DMS 273 treated with DMSO at 0.1 percent for 48 hours (cell line): ENCODE data around the gene CUX1.

Experiments
- DNase-seq: peaks from one replicate; lab custom pipeline; 2025; lab: John Stamatoyannopoulos, UW

The CUX1 gene

DNA sequence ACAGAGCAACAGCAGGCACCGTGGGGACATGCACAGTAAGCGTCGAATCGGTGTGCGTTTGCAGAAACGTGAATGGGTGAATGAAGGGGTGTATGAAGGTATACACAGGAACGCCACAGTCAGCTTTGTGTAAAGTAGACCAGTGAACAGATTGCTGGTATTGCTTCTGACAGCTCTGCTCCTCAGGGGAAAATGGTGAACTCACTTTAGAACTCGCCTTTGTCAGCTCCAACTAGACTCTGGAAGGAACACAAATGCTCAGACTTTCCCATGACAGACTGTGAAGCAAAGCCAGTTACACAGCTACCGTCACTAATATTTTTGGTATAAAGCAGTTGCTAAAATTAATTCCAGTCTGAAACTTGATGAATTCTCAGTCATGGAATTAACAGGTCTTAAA lies 78.9 kb downstream of the CUX1 start:
- no peak for DNase-seq

GRCh38 chr7:101896941-101897340 lies 79.5 kb downstream of the CUX1 start:
- DNase-seq, result no peak

DNA sequence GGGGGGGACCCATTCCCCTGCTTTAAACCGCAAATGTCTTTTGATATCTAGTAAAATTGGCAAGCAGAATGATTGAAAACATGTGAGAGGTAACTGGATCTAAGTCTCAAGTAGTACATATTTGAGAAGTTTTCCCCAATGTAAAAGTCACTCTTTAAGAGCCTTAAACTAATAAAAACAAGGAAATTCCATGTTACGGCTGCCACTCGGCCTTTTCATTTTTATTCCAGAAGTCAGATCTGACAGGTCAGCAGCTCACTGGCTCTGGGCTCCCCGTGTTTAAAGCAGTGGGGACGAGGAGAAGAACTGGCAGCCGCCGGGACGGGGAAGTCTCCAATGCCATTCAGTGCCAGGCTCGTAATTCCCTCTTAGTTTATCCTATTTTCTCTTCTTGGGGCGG lies 80.7 kb downstream of the CUX1 start:
- no peak for DNase-seq

DNA sequence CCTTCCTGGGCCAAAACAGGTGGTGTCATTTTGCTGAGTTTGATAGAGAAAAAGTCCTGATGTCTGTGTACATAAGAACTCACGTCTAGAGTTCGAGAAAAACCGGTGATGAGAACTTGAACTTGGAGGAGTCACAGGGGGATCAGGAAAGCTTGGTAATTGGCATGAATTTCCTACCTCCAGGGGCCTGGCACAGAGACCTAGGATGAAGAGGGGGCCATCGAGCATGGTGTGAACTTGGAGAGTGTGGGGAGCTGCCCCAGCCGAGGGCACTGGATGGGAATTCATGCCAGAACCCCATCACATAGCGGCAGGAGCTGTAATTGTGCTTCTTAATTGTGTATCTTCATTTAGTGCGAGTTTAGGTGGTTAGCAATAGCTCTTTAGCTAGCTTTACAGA lies 82.2 kb downstream of the CUX1 start:
- no peak for DNase-seq

GRCh38 chr7:101900103-101900502 lies 82.7 kb downstream of the CUX1 start:
- DNase-seq, result no peak

DNA sequence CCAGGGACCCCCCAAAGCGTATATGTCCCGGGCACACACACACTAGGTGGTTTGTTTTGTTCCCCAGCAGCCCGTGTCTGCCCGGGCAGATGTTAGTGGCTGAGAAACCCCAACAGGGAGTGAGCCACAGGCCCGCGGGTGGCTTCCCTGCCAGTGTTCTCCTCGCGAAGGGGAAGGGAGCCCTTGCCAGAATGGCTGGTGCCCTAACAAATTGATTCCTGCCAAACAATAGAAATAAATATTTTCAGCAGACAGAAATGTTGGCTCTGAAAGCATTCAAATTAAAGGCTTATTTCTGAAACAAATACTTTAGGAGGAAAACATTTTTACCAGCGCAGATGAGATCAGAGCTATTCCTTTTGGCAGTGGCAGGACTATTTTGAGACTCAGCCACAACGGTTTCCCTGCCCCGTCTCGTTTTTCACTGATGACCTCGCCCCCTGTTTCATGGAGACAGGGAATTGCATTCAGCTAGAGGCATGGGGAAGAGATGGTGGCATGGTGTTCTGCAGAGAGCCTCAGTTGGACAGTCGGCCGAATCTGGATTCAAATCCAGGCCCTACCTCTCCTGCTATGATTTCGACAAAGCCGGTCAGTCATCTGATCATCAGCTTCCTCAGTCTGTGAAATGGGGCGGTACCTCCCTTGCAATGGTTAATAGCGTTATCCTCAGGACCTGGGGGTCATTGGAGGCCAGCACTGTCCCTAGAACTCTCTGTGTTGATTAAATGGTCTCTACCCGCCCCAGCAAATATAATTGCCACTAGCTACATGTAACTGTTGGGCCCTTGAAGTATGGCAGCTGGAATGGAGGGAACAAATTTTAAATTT lies 84.5 kb downstream of the CUX1 start:
- DNase-seq, result no peak

DNA sequence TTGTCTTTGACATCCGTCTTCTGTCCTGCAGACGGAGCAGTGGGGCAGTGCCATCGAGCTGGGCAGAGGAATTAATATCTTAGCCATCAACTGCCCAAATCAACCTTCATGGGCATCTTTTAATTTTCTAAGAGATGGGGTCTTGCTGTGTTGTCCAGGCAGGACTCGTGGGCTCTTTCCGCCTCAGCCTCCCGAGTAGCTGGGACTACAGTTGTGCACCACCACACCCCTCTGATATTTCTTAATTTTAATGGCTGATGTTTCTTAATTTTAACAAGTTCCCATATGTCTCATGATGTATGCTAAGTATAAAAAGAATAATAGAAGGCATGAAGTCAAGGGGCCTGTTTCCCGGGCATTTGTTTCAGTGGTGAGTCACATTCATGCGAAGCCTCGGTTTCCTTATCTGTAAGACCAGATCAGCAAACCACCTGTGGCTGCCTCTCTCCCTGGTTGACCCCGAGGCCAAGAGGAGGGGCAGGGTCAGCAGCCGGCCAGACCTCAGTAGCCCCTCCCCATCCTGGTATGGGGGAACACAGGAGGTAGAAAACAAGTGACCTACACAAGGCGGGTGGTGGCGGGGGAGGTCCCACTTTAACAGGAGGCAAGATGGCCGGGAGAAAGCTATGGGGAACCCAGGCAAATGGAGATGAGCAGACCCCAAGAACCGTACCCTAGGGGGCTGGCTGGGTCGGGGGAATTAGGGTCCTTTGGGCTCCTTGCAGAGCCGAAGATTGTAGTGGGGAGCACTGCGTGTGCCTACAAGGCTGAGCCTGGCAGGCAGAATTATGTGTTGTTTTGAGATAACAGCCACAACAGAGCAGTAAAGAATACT lies 85.5 kb downstream of the CUX1 start:
- no peak for DNase-seq

GRCh38 chr7:101903515-101903868 lies 86.1 kb downstream of the CUX1 start:
- DNase-seq, result no peak

DNA sequence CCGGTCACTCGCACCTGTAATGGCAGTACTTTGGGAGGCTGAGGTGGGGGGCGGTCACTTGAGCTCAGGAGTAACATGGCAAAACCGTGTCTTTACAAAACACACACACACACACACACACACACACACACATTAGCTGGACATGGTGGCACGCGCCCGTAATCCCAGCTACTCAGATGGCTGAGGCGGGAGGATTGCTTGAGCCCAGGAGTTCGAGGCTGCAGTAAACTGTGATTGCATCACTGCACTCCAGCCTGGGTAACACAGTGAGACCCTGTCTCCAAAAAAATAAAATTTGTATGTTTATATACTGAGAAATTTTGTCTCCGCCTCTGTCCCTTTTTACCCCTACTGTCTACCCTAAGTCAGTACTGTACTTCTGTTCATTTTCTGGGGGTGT lies 86.6 kb downstream of the CUX1 start:
- no peak for DNase-seq

DNA sequence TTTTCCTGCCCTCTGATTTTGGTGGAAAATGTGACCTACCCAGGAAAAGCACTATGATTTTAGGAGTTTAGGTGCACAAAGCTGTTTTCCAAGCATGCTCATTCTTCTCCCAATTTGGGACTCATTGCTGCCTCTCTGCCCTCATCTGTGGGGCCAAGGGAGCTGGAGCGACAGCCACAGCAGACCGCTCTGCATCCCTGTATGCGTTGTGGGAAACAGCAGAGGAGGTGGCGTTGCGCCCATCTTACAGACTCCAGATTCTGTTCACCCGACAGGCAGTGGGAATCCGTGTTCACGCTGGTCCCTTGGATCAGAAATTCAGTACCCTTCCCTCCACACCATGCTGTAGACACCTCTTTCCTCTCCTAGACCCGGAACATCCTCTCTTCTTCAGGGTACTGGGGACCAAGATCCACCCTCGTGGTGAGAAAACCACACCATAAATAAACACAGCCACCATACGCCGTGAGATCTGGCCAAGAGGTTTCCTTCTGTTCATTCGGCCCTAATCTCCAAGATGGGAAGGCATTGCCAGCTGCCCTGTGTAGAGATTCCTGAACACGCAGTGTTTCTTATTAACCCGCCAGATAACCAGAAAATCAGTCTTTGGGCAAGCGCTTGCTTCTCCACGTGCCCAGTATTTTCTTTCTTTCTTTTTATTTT lies 87.9 kb downstream of the CUX1 start:
- no peak for DNase-seq

- DNase-seq, result no peak
These were observed 89.1 kb downstream of the CUX1 start for GRCh38 chr7:101906291-101907240.

DNA sequence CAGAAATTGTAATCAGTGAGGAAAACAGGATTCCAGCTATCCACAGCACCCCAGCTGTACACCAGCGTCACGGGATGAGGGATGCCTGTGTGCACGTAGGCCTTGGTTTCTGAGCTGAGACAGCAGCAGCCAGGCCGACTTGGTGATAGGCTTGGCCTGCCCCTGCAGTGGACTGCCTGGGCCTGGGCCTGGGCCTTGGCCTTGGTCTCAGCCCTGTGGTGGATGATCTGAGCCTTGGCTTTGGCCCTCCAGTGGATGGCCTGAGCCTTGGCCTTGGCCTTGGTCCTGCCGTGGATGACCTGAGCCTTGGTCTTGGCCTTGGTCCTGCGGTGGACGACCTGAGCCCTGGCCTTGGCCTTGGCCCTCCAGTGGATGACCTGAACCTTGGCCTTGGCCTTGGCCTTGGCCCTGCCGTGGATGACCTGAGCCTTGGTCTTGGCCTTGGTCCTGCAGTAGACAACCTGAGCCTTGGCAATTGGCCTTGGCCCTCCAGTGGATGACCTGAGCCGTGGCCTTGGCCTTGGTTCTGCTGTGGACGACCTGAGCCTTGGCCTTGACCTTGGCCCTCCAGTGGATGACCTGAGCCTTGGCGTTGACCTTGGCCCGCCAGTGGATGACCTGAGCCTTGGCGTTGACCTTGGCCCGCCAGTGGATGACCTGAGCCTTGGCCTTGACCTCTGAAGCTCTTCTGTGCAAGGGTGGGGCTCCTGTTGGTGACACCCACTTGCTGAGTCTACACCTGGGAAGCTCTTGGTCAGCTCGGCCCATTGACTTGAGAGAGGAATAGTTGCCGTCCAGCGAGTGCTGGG lies 93.8 kb downstream of the CUX1 start:
- DNase-seq, result no peak

DNA sequence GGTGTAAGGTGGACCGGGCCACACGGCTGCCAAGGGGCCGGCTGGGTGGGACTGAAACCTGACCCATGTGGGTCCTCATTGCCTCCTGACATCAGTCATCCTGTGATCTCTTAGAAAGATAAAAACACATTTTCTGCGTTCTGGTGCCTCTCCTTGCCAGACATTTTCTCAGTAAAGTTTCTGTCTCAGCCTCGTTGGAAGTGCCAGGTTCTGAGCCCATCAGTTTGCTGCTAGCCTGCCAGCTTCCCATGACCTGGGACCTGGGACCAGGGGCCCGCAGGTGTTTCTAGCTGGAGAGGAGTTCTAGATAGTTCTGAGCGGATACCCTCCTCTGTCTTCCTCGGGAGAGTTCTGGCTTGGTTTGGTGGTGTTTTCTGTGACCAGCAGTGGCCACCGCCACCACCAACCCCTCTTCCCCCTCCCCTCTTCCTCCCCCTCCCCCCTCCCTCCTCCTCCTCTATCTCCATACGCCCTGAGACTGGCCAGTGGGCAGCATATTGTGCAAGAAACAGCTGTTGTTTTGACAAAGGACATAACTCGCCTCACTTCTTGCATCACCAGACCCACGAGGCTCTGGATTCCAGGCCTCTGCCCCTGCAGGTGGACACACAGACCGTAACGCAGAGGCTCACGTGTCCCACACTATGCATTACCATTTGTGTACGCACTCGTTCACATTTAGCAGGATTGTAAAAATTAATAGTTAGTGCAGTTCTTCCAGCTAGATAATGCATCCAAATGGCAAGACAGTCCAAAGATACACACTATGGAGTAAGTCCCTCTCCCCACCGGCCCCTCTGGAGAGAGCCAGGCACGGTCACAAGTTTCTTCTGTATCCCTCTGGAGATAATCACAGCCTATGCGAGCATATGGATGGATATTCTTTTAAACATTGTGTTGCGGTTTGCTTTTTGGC lies 94.6 kb downstream of the CUX1 start:
- no peak for DNase-seq

GRCh38 chr7:101912716-101913110 lies 95.3 kb downstream of the CUX1 start:
- DNase-seq, result no peak

GRCh38 chr7:101913247-101913721 lies 95.9 kb downstream of the CUX1 start:
- DNase-seq, result no peak

DNA sequence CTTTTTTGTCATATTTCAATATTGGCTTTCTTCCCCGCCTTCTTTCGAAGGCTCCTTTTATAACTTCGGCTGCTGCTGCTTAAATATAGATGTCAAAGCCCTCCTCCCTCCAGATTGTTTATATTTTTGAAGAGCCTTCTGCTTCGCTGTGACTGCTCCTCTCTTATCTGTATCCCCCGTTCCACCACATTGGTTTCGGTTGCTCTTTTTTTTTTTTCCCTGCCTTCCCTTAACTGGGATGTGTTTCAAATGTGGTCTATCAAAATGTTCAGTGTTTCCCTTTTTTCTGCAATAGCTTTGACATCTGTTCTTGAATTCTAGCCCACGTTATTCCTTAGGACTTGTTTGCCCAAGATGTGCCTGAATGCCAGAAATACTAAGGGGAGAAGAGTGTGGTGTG lies 96.4 kb downstream of the CUX1 start:
- DNase-seq, result peak; percentile 68

DNA sequence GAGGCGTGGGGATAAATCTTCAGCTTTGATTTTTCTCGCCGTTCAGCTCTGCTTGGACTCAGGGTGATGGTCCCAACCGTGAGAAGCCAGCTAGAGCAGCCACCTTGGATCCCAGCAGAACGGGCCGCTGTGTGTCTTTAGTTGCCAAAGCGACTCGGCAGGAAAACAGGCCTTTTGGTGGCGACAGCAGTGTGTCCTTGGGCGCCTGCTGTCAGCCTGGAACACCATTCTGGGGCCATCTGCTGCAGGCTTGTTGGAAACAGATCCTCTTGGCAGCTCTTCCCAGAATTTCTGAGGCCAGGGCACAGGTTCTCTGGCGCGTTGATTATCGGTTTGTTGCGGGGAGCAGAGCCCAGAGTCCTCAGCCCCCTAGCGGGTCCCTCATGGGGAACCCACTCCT lies 97.6 kb downstream of the CUX1 start:
- DNase-seq, result peak; percentile 88

DNA sequence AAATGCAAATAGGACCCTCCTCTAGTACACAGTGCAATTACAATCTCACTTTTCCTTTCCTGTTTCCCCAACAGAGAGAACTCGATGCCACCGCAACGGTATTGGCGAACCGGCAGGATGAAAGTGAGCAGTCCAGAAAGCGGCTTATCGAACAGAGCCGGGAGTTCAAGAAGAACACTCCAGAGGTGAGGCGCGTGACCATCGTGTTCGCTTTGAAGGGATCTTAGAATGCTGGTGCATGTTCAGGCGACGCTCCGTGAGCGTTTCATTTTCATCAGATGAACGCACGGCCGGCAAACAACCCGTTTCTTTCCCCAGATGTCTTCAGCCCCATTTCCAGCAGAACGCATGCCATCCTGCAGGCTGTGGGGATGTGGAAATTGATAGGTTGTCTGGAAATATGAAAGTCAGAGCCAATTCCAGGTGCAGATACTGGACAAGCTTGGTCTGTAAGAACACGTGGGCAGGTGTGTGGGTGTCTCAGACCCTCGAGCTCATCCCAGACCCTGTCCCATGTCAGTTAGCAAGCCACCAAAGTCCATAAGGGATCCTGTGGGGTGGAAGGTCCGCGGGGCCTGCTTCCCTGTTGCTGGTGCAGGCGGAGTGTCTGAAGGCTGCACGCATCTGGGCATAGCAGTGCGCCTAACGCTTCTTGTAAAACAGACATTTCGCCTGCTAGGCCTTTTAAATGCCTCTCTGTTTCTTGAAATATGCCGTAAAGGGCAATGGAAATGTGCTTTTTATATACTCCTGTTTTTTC lies 98.8 kb downstream of the CUX1 start:
- DNase-seq, result no peak

DNA sequence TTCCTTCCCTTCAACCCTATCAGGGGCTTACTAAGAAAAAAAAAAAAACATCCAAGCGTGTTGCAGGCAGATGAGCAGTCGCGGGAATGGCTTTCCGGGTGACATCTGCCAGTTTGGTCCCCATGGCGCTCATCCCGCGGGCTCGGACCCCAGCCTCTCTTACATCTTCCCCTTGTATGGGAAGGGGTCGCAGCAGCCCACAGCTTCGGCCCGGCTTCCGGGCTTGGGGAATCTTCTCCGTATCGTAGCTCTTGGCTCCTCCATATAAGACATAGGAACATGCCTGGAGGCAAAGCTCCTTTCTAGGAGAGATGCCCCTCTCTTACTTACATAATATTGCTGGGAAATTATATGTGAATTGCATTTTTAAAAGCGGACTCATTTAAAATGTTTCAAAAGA lies 99.5 kb downstream of the CUX1 start:
- DNase-seq, result no peak
